GM21825 (cell line): ENCODE measurements around the gene SCYGR3.

Experiments
- ATAC-seq: cut with Tn5 transposase; IDR thresholded peaks from one replicate; pipeline ENCODE4 v1.9.1; 2021; ENCODE audit warnings: mild to moderate bottlenecking, moderate library complexity; ENCODE audit not compliant: unreplicated experiment

The SCYGR3 gene, protein sequence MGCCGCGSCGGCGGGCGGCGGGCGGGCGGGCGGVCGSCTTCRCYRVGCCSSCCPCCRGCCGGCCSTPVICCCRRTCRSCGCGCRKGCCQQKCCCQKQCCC

DNA sequence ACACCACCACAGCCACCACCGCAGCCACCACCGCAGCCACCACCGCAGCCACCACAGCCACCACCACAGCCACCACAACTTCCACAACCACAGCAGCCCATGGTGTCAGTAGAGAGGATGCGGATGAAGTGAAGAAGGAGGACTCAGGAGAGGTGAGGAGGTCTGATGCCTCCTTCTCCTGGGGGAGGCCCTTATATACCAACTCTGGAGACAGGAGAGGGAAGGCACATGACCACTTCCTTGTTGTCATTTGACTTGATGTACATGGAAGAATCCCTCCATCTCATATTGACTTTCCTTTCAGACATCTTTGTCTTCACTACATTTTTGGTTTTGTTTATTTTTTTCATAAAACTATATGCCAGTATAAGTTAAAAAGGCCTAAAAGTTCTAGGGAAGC is at the start of gene SCYGR3:
Gene SCYGR3 (minus strand): TSS at position 101 of the 400 bp plus-strand sequence. CDS start 0 bp downstream, at position 101.
- ATAC-seq: no peak

DNA sequence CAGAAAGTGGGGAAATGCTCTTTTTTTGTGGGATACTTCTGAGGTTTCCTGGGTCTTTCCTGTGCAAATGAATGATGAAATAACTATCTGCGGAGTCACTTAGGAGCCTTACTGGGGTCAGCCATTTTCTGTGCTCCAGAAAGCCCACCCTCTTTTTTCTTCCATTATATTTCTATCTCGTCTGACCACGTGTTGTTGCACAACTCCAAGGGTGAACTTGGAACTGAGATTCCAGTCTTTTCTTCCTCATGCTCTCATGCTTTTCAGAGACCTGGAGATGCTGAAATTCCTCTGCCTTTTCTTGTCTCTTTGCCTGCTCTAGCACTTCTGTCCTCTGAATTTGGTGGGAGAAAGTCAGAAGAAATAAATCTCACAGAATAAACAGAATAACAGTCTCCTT is 47.2 kb upstream of the SCYGR3 start:
- ATAC-seq: no peak

DNA sequence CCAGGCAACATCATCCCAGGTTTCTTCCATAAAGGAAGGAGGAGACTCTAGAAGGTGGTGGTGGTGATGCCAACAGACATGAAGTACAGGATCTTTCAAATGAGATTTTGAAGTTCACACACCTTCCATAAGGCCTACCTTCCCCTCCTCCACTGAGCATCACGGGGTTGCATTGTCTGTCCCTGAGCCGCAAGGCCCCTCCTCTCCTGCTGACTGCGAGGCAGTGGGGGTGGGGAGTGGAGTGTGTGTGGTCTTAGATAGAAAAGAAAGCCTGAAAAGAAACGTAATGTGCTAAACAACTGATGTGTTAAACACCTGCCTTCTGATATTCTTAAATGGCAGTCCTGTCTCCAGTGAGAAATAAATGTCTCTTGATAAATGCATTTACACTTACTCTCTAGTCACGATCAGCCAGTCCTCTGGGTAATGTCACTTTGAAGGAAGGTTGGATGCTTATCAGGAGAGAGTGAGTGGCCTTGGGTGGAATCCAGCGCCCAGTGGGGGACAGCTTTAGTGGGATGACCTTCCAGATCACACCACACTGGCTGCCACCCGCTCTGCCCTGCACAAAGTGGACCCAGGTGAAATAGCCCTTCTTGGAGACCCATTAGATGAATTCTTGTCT is 46.5 kb upstream of the SCYGR3 start:
- ATAC-seq: no peak

DNA sequence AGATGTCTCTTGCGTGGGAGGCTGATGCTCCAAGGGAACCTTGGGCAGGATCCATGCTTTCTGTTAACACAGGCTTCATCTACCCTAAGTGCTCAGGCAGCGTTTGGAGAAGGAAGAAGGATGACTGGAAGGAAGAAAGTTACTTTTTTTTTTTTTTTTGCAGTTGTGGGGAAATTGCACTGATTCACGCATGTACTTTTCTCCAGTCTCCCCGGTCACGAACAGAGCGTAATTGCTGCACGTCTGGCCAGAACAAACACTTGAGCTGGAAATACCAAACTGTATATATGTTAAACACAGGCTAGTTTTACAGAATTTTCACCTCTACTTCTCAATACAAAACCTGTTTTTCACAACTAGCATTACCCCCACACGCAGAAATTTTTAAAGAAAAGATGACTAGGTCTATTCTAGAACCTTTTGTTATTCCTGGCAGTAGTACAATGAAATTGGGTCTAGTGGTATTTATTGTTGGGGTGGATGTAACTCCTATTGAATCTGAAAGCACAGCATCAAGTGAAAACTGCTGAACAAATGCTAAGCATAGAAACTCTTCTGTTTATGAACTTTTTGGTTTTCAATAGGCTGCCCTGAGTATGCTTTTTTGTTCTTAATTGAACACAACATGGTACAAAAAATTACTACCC is 42.7 kb upstream of the SCYGR3 start:
- ATAC-seq: no peak

DNA sequence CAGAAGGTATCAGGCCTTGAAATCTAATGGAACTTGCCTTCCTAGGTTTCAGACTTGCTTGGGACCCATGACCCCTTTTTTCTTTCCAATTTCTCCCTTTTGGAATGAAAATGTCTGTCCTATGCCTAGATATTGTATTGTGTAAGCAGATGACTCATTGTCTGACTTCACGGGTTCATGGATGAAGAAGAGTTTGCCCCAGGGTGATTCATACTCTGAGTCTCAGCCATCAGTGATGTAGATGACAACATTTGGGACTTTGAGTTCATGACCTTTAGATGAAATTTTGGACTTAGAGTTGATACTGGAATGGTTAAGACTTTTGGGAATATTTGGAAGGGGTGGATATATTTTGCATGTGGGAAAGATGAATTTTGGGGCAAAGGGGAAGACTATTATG is 40.8 kb upstream of the SCYGR3 start:
- no peak for ATAC-seq

DNA sequence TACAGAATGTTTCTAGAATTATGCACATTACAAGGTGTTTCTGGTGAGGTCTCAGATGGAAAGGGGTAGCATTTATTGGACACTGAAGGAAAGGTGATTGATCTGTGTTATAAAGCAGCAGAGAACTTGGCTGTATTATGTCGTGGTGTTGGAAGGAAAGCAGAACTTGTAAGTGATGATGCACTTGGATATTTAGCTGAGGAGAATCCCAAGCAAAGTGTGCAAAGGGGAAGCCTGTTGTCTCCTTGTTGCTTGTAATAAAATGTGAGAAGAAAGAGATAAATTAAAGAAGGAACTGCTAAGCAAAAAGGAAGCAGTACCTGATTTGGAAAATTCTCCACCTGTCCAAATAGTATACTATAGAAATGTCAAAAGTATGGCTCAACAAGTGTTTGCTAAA is 39.8 kb upstream of the SCYGR3 start:
- ATAC-seq: no peak

DNA sequence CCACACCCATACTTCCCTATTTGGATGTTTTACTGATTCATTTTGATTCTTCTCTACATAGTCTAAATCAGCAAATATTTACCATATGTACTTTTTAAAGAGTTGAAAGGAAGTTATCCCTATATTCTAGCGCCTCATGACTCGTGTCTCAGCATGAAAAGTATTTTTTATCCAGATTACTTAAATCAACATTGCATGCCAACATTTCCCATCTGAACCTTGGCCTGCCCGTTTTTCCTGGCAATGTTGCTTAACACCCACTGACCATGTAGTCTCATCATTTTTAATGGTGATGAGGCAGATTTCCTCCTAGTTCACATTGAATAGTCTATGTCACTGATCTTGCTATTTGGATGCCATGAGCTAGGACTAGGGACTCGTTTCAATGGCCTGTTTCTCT is 38.8 kb upstream of the SCYGR3 start:
- ATAC-seq: no peak

DNA sequence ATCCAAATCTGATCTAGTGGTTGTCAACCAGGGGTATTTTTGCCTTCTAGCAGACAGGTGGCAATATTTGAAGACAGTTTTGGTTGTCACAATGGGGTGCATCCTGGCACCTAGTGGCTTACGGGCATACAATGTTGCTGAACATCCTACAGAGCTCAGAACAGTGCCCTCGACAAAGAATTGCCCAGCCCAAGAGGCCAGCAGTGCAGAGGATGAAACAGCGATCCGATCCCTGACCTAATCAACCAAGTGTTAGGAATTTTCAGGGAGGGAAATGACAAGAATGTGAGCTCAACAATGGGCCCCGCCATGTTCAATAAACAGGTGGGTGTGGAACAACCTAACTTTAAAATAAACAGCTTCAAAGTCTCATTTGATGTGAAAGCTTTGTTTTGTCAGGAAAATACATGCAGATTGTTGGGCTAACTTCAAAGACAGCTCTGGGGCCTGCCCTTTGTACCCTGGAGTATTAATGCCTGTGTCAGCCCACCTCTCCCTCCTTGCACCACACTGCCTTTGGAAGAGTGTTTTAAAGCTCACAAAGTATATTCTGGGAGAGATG is 29.4 kb upstream of the SCYGR3 start:
- ATAC-seq: no peak

DNA sequence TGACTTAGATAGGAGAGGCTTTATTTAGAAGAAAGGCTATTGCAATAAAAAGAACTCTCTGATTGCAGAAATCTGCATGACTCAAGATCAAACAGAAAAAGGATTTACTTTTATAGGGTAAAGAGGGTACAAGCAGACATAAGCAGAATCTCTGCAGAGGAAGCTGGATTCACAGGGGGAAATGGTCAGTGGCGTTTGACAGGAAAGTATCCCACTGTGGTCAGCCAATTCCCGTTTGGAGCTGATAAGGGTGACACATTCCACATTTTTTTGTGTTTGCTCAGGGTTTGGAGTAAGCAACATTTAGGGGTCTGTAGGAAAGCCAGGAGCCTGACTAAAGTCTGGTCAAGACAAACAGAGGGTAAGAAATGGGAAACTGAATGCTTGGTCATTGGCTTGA is 28.0 kb upstream of the SCYGR3 start:
- no peak for ATAC-seq

DNA sequence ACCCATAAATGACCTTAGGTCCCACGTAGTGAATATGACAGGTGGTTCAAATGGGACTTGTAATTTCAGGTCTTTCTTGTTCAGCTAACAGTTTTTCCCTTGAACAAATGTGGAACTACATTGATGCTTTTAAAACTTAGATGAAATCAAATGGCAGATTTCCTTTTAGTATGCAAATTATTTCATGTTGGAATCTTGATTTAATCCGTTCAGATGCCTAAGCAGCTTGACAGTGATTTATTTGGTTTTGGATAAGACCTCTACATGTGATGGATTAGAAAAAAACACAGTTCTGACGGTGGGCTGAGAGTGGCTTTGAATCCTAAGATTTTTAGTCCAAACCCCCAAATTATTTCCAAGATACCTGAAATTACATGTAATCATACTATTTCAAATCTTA is 19.6 kb upstream of the SCYGR3 start:
- ATAC-seq: no peak

DNA sequence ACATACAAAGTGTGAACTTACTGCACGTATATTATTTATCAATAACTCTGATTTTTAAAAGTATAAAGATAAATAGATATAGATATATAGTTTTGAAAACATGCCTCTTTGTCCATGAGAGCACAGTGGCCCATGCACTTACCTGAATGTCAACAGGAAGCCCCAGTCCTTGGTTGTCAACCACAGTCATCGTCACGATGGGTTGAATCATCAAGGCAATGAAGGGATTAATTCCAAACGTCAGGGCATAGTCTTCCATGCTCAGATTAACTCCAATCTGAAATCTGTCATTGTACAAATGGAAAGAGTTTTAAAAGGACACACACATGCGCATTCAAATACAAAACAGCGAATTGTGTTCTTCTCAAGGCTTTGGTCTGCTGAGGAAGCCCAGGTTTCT is 18.2 kb upstream of the SCYGR3 start:
- ATAC-seq: no peak

DNA sequence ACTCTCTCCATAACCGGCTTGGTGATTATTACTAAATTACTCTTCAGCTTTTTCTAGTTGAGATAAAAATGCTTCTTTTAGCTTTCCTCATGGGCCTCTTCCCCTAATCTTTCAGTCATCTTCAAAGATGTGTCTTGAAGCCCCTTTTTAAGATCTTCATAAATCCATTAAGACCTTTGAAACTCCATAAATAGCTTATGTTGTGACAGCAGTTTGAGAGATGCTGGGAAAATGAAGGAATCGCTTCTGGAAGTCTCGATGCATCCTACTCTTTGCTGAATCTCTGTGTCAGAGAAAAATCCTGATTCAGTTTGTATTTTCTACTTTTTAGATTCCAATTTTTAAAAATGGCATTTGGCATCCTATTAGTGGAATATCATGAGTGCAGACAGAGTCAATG is 15.7 kb upstream of the SCYGR3 start:
- no peak for ATAC-seq

DNA sequence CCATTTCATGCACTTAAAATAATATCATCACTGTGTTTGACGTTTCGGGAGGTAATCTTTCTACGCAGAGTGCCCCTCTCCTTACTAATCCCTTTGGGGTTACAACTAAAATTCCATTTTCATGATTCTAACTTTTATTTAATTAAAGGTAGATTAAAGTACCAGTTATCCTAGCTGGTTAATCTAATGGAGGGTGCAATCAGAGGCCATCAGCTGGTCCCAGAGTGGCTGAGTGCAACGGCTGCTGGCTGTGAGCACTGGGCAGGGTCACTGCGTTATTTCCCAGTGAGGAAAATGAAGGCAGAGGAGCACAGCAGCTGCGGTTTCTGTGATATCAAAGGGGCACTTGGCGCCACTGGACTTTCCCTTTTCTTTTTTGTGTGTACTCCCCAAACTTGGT is 14.8 kb upstream of the SCYGR3 start:
- no peak for ATAC-seq

DNA sequence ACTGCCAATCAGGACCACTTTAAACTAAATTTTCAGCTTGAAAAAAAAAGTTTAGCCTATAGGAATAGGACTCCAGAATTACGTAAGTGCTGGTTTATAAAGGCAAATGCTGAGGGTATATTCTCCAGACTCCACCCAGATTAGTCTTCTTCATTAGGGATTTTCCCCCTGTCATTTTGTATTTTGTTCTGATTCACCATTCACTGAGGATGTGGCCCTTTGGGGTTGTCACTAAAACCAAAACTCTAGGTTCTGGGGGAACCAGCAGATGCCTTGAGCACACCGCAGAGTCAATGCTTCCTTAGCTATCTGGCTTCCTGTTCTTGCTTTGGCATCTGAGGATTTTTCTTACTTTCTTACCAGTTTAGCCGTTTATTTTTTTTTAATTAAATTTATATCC is 13.1 kb upstream of the SCYGR3 start:
- ATAC-seq: peak; percentile 88

DNA sequence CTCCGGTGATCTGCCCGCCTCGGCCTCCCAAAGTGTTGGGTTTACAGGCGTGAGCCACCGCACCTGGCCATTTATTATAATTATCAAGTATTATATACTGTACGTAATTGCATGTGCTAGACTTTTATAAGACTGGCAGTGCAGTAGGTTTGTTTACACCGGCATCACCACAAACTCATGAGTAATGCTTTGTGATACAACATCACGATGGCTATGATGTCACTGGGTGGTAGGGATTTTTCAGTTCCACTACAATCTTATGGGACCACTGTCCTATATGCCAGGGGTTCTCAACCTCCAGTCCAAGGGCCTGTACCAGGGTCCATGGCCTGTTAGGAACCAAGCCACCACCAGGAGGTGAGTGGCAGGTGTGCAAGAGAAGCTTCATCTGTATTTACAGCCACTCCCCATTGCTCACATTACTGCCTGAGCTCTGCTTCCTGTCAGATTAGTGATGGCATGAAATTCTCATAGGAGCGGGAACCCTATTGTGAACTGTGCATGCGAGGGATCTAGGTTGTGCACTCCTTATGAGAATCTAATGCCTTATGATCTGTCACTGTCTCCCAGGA is 12.0 kb upstream of the SCYGR3 start:
- no peak for ATAC-seq

DNA sequence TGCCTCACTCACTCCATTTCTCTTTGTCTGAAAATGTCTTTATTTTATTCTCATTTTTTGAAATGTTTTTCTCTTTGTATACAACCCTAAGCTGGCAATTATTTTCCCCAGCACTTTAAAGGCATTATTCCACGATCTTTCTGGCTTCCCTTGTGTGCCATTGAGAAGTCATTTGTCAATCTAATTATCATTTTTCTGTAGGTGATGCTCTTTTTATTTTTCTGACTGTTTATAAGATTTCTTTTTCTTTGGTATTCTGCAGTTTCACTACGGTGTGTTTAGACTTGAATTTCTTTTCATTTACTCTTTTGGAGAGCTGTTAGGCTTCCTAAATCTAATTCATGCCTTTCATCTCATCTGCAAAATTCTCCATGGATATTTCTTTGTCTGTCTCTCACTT is 10.8 kb upstream of the SCYGR3 start:
- ATAC-seq: no peak

DNA sequence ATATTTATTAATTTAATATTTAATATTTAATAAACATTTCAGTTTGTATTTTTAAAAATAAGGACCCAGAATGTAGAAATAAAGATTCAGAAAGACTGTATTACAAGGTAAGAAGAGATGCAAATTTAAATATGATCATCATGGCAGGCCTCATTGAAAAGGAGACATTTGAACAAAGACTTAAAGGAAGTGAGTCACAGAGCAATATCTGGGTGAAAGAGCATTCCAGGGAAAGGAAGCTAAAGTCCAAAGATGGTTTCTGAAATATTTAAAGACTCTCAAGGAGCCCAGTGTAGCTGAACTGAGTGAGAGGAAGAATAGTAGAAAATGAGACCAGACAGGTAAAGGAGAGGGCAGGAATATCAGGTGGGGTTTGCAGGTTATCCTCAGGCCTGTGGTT is 8.6 kb upstream of the SCYGR3 start:
- no peak for ATAC-seq

DNA sequence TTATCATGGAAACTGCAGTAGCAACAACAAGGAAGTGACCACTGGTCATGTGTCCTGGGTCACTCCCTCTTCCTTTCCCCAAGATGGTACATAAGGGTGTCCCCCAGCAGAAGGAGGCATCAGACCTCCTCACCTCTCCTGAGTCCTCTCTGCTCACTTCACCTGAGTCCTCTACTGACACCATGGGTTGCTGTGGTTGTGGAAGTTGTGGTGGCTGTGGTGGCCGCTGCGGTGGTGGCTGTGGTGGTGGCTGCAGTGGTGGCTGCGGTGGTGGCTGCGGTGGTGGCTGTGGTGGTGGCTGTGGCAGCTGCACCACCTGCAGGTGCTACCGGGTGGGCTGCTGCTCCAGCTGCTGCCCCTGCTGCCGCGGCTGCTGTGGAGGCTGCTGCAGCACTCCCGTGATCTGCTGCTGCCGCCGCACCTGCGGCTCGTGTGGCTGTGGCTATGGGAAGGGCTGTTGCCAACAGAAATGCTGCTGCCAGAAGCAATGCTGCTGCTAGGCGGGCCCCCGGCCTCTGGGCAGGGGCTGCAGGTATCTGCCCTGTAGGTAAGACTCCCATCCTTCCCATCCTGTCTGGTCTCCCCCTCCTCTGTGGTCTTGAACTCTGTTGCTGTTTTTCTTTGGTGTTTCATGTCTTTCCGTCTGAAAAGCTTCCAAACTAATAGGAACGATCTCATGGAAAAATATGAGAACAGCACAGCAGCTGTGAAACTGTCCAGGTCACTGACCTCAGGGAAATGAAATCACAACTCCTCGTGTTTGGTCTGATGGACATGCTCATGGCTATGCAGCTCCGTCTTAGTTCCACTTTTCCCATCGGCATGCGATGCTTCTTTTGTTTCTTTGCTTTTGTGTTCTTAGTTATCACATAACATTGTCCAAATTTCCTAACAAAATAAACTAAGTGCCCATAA is 2.9 kb upstream of the SCYGR3 start, which contains the start of gene SCYGR4:
Gene SCYGR4 (plus strand): TSS at position 183 of the 915 bp plus-strand sequence. CDS start 0 bp downstream, at position 183.
- ATAC-seq: no peak

DNA sequence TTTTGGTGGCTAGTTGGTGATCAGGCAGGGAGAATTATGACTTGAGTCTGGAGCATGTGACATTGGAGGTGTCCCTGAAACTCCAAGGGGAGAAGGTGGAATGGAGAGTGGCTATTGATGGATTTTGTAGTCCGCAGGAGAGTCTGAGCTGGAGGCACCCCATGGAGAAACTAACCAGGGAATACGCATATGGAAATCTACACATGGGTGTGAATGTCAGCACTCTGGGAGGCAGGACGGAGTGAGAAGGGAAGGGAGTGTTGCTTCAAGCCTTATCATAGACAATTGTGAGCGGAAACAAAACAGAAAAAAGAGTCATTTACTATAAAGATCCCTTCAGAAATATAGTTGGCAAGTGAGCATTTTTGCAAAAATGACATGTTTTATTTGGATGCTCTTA is 2.0 kb upstream of the SCYGR3 start:
- no peak for ATAC-seq

DNA sequence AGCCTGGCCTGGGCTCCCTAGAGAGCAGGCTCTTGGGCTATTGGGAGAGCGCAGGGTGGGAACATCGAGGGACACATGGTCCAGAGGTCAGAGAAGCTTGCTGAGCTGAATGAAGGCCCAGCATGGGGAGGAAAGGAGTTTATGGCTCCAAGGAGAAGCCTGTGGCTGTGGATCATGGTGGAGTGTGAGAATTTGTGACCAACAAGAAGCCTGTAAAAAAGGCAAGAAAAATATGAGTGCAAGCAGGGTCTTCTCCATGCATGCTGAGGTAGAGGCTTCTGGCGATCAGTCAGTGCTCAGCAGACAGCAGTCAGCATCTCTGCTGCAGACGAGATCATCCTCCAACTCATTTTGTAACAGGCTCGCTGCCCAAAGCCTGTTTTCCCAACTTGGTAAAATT is 1.3 kb upstream of the SCYGR3 start:
- no peak for ATAC-seq

DNA sequence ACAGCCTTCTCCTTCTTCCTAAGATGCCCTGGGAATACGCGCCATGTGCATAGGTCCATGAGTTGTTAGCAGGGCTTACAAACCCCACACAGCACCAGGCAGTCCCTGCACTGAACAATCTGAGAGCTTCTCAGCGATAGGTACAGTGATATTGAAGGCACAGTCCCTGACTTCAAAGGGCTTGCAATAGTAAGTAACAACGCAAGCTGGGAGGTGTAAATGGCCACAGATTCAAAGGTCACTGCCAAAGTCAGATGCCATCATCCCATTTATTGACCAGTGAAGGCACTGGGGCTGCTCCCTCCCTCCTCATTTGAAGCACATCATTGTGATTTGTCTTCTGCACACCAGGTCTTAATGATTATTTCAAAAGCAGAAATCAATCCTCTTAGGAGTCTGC is 541 bp upstream of the SCYGR3 start:
- ATAC-seq: no peak
